ENCODE results near the gene OR4K17.
"Not testable (repeated sequence)": the region's sequence is repeated elsewhere in the genome, so short reads cannot be mapped to it uniquely, and the experiment has no call there.

OR4K17 gene, protein sequence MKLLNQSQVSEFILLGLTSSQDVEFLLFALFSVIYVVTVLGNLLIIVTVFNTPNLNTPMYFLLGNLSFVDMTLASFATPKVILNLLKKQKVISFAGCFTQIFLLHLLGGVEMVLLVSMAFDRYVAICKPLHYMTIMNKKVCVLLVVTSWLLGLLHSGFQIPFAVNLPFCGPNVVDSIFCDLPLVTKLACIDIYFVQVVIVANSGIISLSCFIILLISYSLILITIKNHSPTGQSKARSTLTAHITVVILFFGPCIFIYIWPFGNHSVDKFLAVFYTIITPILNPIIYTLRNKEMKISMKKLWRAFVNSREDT

GRCh38 chr14:20110438-20110837, at the start of gene OR4K17:
TSS of gene OR4K17 (plus strand) at chr14:20110739. CDS start at chr14:20117500, 6,761 bp downstream.
- no peak for DNase-seq (ENCODE audit: extremely low spot score)
- POLR2A ChIA-PET: no interaction called here
- CTCF ChIA-PET: no interaction called here
- TF ChIP-seq PKNOX1 (IDR thresholded peaks at IDR 0.05) (no peak), BHLHE40 (IDR thresholded peaks at IDR 0.05; ENCODE audit: borderline replicate concordance) (no peak), CTBP1 (IDR thresholded peaks at IDR 0.05; ENCODE audit: borderline replicate concordance) (no peak), ZNF384 (IDR thresholded peaks at IDR 0.05) (no peak), FOXA1 (IDR thresholded peaks at IDR 0.05) (no peak), NFRKB (IDR thresholded peaks at IDR 0.05) (no peak), LEF1 (IDR thresholded peaks at IDR 0.05; ENCODE audit: borderline replicate concordance) (no peak), HDGF (IDR thresholded peaks at IDR 0.05; ENCODE audit: borderline replicate concordance) (no peak), ARNT (IDR thresholded peaks at IDR 0.05) (no peak), FOXK2 (IDR thresholded peaks at IDR 0.05) (no peak), SP1 (IDR thresholded peaks at IDR 0.05) (no peak), FOXM1 (IDR thresholded peaks at IDR 0.05; ENCODE audit: borderline replicate concordance) (no peak), ELF4 (IDR thresholded peaks at IDR 0.05) (no peak), SUZ12 (IDR thresholded peaks at IDR 0.05) (no peak), TARDBP (IDR thresholded peaks at IDR 0.05) (no peak), L3MBTL2 (conservative IDR thresholded peaks at IDR 0.05) (no peak)

- DNase-seq (ENCODE audit: extremely low spot score): no peak
- POLR2A ChIA-PET: no interaction called here
- TF ChIP-seq SUZ12 (IDR thresholded peaks at IDR 0.05) (no peak), ELF4 (IDR thresholded peaks at IDR 0.05) (peak; percentile 52; the same call in 1 of the 2 replicates)
- CTCF ChIA-PET: no interaction called here
These were observed 18.5 kb upstream of the OR4K17 start for GRCh38 chr14:20092050-20092449.

DNA sequence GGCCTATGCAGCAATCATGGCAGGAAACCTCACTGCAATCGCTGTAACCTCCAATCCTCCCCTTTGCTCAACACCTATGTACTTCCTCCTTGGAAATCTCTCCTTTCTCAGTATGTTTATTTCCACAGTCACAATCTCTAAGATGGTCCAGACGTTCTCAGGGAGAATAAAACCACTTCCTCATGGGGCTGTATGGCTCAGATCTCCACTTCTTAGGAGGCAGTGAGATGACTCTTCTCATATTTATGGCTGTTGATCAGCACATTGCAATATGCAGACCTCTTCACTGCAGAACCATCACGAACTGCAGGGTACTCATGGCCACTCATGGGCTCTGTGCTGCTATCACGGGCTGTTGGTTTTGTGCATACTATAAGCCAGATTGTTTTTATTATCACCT, 17.1 kb upstream of the OR4K17 start:
- no peak for TF ChIP-seq PKNOX1 (IDR thresholded peaks at IDR 0.05)
- CTCF ChIA-PET: interaction anchor here (0.5 kb wide), 1 partner anchor 155 kb away, joined by 3 read pairs; no protein-coding TSS in a partner anchor
- POLR2A ChIA-PET: no interaction called here
- no peak for DNase-seq (ENCODE audit: extremely low spot score)

DNA sequence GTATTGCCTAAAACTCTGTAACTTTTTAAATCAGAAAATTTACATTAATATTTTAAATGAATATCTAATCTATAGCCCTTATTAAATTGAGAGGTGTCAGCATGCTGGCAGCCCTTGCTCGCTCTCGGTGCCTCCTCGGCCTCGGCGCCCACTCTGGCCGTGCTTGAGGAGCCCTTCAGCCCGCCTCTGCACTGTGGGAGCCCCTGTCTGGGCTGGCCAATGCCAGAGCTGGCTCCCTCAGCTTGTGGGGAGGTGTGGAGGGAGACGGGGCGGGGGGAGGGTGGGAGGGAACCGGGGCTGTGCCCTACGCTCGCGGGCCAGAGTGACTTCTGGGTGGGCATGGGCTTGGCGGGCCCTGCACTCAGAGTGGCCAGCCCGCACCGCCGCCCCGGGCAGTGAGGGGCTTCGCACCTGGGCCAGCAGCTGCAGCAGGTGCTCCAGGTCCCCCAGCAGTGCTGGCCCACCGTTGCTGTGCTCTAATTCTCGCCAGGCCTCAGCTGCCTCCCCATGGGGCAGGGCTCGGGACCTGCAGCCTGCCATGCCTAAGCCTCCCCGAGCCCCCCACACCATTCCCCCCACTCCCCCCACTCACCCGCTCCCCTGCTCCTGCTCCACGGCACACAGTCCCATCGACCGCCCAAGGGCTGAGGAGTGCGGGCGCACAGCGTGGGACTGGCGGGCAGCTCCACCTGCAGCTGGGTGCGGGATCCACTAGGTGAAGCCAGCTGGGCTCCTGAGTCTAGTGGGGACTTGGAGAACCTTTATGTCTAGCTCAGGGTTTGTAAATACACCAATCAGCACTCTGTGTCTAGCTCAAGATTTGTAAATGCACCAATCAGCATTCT, 11.4 kb upstream of the OR4K17 start:
- DNase-seq (ENCODE audit: extremely low spot score); POLR2A ChIA-PET; CTCF ChIA-PET: not testable (repeated sequence)

DNA sequence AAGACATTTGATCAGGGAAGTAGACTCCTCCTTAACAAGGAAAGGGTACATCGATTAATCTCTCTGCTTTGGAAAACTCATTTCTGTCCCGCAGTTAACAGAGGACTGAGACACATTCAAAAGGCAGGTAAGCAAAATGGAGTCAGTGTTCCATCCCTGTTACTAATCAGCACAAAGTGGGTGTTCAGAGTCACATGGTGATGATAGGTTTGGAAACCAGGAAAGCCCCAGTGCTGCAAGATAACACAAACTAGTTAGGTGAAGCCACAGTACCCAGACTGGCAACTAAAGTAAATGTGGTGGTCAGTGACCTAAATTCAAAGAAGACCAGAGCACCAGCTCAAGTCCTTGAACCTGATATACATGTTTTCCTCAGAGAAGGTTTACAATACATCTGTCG, 1.8 kb downstream of the OR4K17 start:
- no peak for TF ChIP-seq BHLHE40 (IDR thresholded peaks at IDR 0.05; ENCODE audit: borderline replicate concordance)
- no peak for TF ChIP-seq NFRKB (IDR thresholded peaks at IDR 0.05)
- no peak for TF ChIP-seq SUZ12 (IDR thresholded peaks at IDR 0.05)
- TF ChIP-seq ARNT (IDR thresholded peaks at IDR 0.05): no peak
- no peak for TF ChIP-seq FOXA1 (IDR thresholded peaks at IDR 0.05)
- TF ChIP-seq FOXM1 (IDR thresholded peaks at IDR 0.05; ENCODE audit: borderline replicate concordance): no peak
- no peak for TF ChIP-seq TARDBP (IDR thresholded peaks at IDR 0.05)
- TF ChIP-seq L3MBTL2 (conservative IDR thresholded peaks at IDR 0.05): no peak
- TF ChIP-seq ZNF384 (IDR thresholded peaks at IDR 0.05): no peak
- TF ChIP-seq ELF4 (IDR thresholded peaks at IDR 0.05): no peak
- TF ChIP-seq CTBP1 (IDR thresholded peaks at IDR 0.05; ENCODE audit: borderline replicate concordance): no peak
- no peak for TF ChIP-seq SP1 (IDR thresholded peaks at IDR 0.05)
- no peak for TF ChIP-seq LEF1 (IDR thresholded peaks at IDR 0.05; ENCODE audit: borderline replicate concordance)
- TF ChIP-seq FOXK2 (IDR thresholded peaks at IDR 0.05): no peak
- no peak for TF ChIP-seq HDGF (IDR thresholded peaks at IDR 0.05; ENCODE audit: borderline replicate concordance)
- no peak for TF ChIP-seq PKNOX1 (IDR thresholded peaks at IDR 0.05)
- ChIA-PET CTCF (no interaction called here), POLR2A (no interaction called here)
- DNase-seq (ENCODE audit: extremely low spot score): no peak

DNA sequence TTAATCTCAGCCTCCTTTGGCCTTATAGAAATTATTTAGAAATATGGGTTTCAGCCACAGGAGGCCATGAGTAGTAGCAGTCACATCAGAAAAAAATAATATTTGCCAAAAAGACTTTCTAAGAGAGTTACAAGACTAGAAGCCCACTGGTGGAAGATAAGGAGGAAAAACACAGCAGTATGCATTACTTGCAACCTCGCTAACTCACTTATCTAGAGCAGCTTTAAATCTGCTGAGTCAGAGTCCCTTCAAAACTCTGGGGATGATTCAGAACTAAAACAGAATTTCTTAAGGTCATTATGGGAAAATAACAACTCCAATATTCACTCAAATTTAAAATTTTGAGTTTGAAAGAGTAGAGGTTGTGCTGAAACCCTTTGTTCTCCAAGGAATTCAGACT, 6.2 kb downstream of the OR4K17 start:
- ChIA-PET CTCF (no interaction called here), POLR2A (no interaction called here)
- no peak for TF ChIP-seq ARNT (IDR thresholded peaks at IDR 0.05)
- no peak for TF ChIP-seq PKNOX1 (IDR thresholded peaks at IDR 0.05)
- no peak for TF ChIP-seq ZNF384 (IDR thresholded peaks at IDR 0.05)
- no peak for TF ChIP-seq SUZ12 (IDR thresholded peaks at IDR 0.05)
- no peak for TF ChIP-seq L3MBTL2 (conservative IDR thresholded peaks at IDR 0.05)
- TF ChIP-seq LEF1 (IDR thresholded peaks at IDR 0.05; ENCODE audit: borderline replicate concordance): no peak
- no peak for TF ChIP-seq TARDBP (IDR thresholded peaks at IDR 0.05)
- no peak for TF ChIP-seq HDGF (IDR thresholded peaks at IDR 0.05; ENCODE audit: borderline replicate concordance)
- TF ChIP-seq FOXM1 (IDR thresholded peaks at IDR 0.05; ENCODE audit: borderline replicate concordance): no peak
- no peak for TF ChIP-seq NFRKB (IDR thresholded peaks at IDR 0.05)
- no peak for TF ChIP-seq ELF4 (IDR thresholded peaks at IDR 0.05)
- TF ChIP-seq BHLHE40 (IDR thresholded peaks at IDR 0.05; ENCODE audit: borderline replicate concordance): no peak
- no peak for TF ChIP-seq CTBP1 (IDR thresholded peaks at IDR 0.05; ENCODE audit: borderline replicate concordance)
- no peak for DNase-seq (ENCODE audit: extremely low spot score)

Measured in HEK293T (cell line).